HepG2 (cell line): ENCODE data around the gene DESI2. TPM values are rescaled to one million over a fixed set of nuclear protein-coding genes. Genes with fewer than 3 reads are reported as not detected.

Source experiments
- ATAC-seq: fragments of 200-7000 bp; cut with Tn5 transposase; 3 replicates; pipeline ENCODE4 v1.9.1; 2020; ENCODE audit warnings: mild to moderate bottlenecking, moderate library complexity
- BruUV-seq: library from RNA; stranded (reverse); fragments of 400-500 nt; replicated peaks from 2 replicates; lab custom pipeline; 2021; lab: Mats Ljungman, UMichigan
- CTCF ChIA-PET: fragments of 300-600 bp; formaldehyde crosslinking; extraction: SDS; loops from one replicate; lab custom pipeline; 2021; ENCODE audit warnings: low total read pairs, inconsistent platforms, low intra/inter-chr PET ratio; lab: Yijun Ruan, JAX
- POLR2A ChIA-PET: fragments of 350-600 bp; sonication (Branson Sonifier 250); formaldehyde crosslinking; loops from one replicate; lab custom pipeline; 2020; ENCODE audit warnings: antibody characterized with exemption, inconsistent platforms; lab: Yijun Ruan, JAX
- DNase-seq: peaks from one replicate; pipeline ENCODE4 v3.0.0-alpha.2; 2015; ENCODE audit warnings: low spot score
- FAIRE-seq: peaks from 3 replicates; lab custom pipeline; 2011; peaks lifted over from hg19 to GRCh38; lab: Jason Lieb, UNC
- H2AFZ ChIP-seq: one replicate; pipeline ENCODE4 v1.6.1; 2011; ENCODE audit warnings: low read length, inconsistent platforms
- H3K27ac ChIP-seq: fragments of 300-600 bp; 3 replicates; pipeline ENCODE4 v1.8.0; 2011; ENCODE audit warnings: mixed run types, mild to moderate bottlenecking, mixed read lengths, low read length, inconsistent platforms; ENCODE audit not compliant: insufficient read depth; ENCODE audit errors: extremely low read length
- H3K27me3 ChIP-seq, 2 experiments: fragments of 200-600 bp in 1 of 2; 2 replicates in 1 of 2; 3 replicates in 1 of 2; pipeline versions ENCODE4 v1.6.0 to v1.8.0; 2011; ENCODE audit warnings: low read length in 2 of 2, mild to moderate bottlenecking in 2 of 2, moderate library complexity in 2 of 2, inconsistent platforms in 1 of 2; ENCODE audit not compliant: insufficient read depth in 2 of 2, control insufficient read depth in 1 of 2
- H3K36me3 ChIP-seq, 2 experiments: fragments of 200-600 bp in 1 of 2; replicated peaks in 1 of 2; 2 replicates in 1 of 2; 3 replicates in 1 of 2; pipeline versions ENCODE4 v1.5.1 to v1.8.0; 2011; ENCODE audit warnings: low read length in 2 of 2, inconsistent platforms in 1 of 2; ENCODE audit not compliant: insufficient read depth in 2 of 2, control insufficient read depth in 1 of 2
- H3K4me1 ChIP-seq: 2 replicates; pipeline ENCODE4 v1.5.1; 2012; ENCODE audit warnings: low read length, inconsistent platforms; ENCODE audit not compliant: insufficient read depth
- H3K4me2 ChIP-seq: 2 replicates; pipeline ENCODE4 v1.6.0; 2011; ENCODE audit warnings: low read depth, low read length, inconsistent platforms
- H3K4me3 ChIP-seq, 3 experiments: fragments of 200-600 bp in 1 of 3; sonication (generic), shearing (Covaris generic) in 1 of 3; replicated peaks in 1 of 3; 2 replicates each; pipeline ENCODE4 v1.5.1; 2011 to 2016; ENCODE audit warnings: low read length in 3 of 3, inconsistent platforms in 2 of 3, low read depth in 2 of 3, mild to moderate bottlenecking in 2 of 3, control low read depth in 1 of 3, mixed read lengths in 1 of 3; ENCODE audit not compliant: insufficient read depth in 1 of 3
- H3K79me2 ChIP-seq: one replicate; pipeline ENCODE4 v1.6.1; 2011; ENCODE audit warnings: low read length, inconsistent platforms; ENCODE audit not compliant: insufficient read depth
- H3K9ac ChIP-seq: 2 replicates; pipeline ENCODE4 v1.6.0; 2011; ENCODE audit warnings: mild to moderate bottlenecking, low read depth, low read length, inconsistent platforms; ENCODE audit not compliant: insufficient read depth
- H3K9me3 ChIP-seq: 2 replicates; pipeline ENCODE4 v1.5.1; 2012; ENCODE audit warnings: mild to moderate bottlenecking, low read length
- H4K20me1 ChIP-seq: 2 replicates; pipeline ENCODE4 v1.6.0; 2011; ENCODE audit warnings: inconsistent platforms, mild to moderate bottlenecking, low read length, moderate library complexity; ENCODE audit not compliant: insufficient read depth
- CTCF ChIP-seq: sonication (generic); formaldehyde crosslinking; IDR thresholded peaks from 2 replicates; pipeline ENCODE4 v1.5.0; 2020; ENCODE audit warnings: mild to moderate bottlenecking, missing genetic modification reagents, moderate library complexity
- GABPB1 ChIP-seq: IDR thresholded peaks from 2 replicates; pipeline ENCODE4 v1.6.1; 2016; ENCODE audit warnings: mild to moderate bottlenecking, missing genetic modification reagents, moderate library complexity, missing compliant biosample characterization
- HNF4G ChIP-seq, 2 experiments: sonication (generic) in 1 of 2; formaldehyde crosslinking in 1 of 2; IDR thresholded peaks; 2 replicates each; pipeline versions ENCODE4 v1.4.0 to v1.6.1; 2011 to 2020; ENCODE audit warnings: borderline replicate concordance in 2 of 2, low read depth in 2 of 2, mild to moderate bottlenecking in 2 of 2, low read length in 1 of 2, missing genetic modification reagents in 1 of 2, moderate library complexity in 1 of 2
- MXD4 ChIP-seq: IDR thresholded peaks from 2 replicates; pipeline ENCODE4 v1.6.1; 2016; ENCODE audit warnings: mild to moderate bottlenecking, missing biosample characterization, missing genetic modification reagents
- NFIB ChIP-seq: sonication (generic); formaldehyde crosslinking; IDR thresholded peaks from 2 replicates; pipeline ENCODE4 v1.9.0; 2021; ENCODE audit warnings: missing genetic modification reagents, mild to moderate bottlenecking, borderline replicate concordance
- PRDM4 ChIP-seq: sonication (generic); formaldehyde crosslinking; IDR thresholded peaks from 2 replicates; pipeline ENCODE4 v1.9.0; 2021; ENCODE audit warnings: missing genetic modification reagents, borderline replicate concordance
- TFDP2 ChIP-seq: sonication (generic); formaldehyde crosslinking; IDR thresholded peaks from 2 replicates; pipeline ENCODE4 v1.4.0; 2020; ENCODE audit warnings: missing genetic modification reagents
- ZBTB14 ChIP-seq: sonication (generic); formaldehyde crosslinking; IDR thresholded peaks from 2 replicates; pipeline ENCODE4 v1.4.0; 2020; ENCODE audit warnings: missing genetic modification reagents
- ZNF280B ChIP-seq: sonication (generic); formaldehyde crosslinking; IDR thresholded peaks from 2 replicates; pipeline ENCODE4 v1.5.0; 2020; ENCODE audit warnings: missing genetic modification reagents, mild to moderate bottlenecking, borderline replicate concordance
- ZNF691 ChIP-seq: sonication (generic); formaldehyde crosslinking; IDR thresholded peaks from 2 replicates; pipeline ENCODE4 v1.4.0; 2020; ENCODE audit warnings: missing genetic modification reagents, low read depth, mild to moderate bottlenecking, borderline replicate concordance
- WGBS: methylation state at CpG from one replicate; pipeline ENCODE4 v1.1.6; 2017; ENCODE audit warnings: low lambda C conversion rate; 5-methylcytosine and 5-hydroxymethylcytosine counted together
- in situ Hi-C: cut with HindIII; loops from 2 replicates; pipeline ENCODE4 v1.10.0; 2017; ENCODE audit warnings: low pct_unique_long_range_greater_than_20kb; ENCODE audit not compliant: extremely low pct_ligation_motif_present
- intact Hi-C: fragments of 100-400 bp; cut with micrococcal nuclease; formaldehyde crosslinking; loops from one replicate; pipeline ENCODE4 v1.10.0; 2022; ENCODE audit not compliant: unreplicated experiment
- polyA plus RNA-seq, 8 experiments: library from polyadenylated mRNA; depleted of rRNA in 3 of 8; stranded (reverse) in 7 of 8; unstranded in 1 of 8; fragments of >200 nt; fragmentation: Illumina TruSeq in 4 of 8; extraction: Trizol in 4 of 8; gene quantifications; 2 replicates each; pipeline versions ENCODE4 v1.2.1 to v1.2.3, GENCODE V29; 2011 to 2016; ENCODE audit warnings: low read depth in 4 of 8, missing spikeins in 1 of 8, mixed read lengths in 1 of 8; ENCODE audit not compliant: insufficient read depth in 1 of 8
- total RNA-seq, 5 experiments: library from RNA; depleted of rRNA; stranded (reverse); fragments of >200 nt; fragmentation: Illumina TruSeq; extraction: Trizol; gene quantifications; 2 replicates each; pipeline ENCODE4 v1.2.3, GENCODE V29; 2016; ENCODE audit warnings: low read depth in 1 of 5

Gene DESI2
- total and polyA plus RNA-seq, 2 of the 13 experiments (the other 11 are each of a cell fraction or from before 2014, with no cell fraction given) = 23.1 to 42.2 TPM

GRCh38 chr1:244699741-244700140, 46.8 kb downstream of the DESI2 start:
- Histone ChIP-seq H3K4me3 (no peak overlapping the region), H3K9me3 (no peaks in the 10 kb centered on the region), H3K27ac (no peak overlapping the region), H3K27me3 (no peaks in the 10 kb centered on the region; a peak in 1 of 5 replicates), H3K36me3 (peaks cover 5 to 31% of the 10 kb centered on the region in 2 experiments; a peak in 4 of 5 replicates), H4K20me1 (no peaks in the 10 kb centered on the region), H3K79me2 (no peaks in the 10 kb centered on the region), H3K4me2 (no peak overlapping the region), H2AFZ (no peak overlapping the region), H3K9ac (no peak overlapping the region), H3K4me1 (no peaks in the 10 kb centered on the region)
- DNase-seq = no peak
- WGBS = 99% methylated on average over 4 of the region's 4 CpGs
- FAIRE-seq = no peak
- no peak for ATAC-seq
- in situ Hi-C loops = no loop called here
- no TSS peak for BruUV-seq
- intact Hi-C loops = no loop called here
- POLR2A ChIA-PET = no interaction called here
- CTCF ChIA-PET = no interaction called here
- no peak for TF ChIP-seq ZBTB14 (CRISPR knock-in tag)
- TF ChIP-seq MXD4 (CRISPR knock-in tag) = no peak
- no peak for TF ChIP-seq PRDM4 (CRISPR knock-in tag)
- no peak for TF ChIP-seq CTCF (CRISPR knock-in tag)
- no peak for TF ChIP-seq NFIB
- no peak for TF ChIP-seq ZNF280B (CRISPR knock-in tag)
- no peak for TF ChIP-seq HNF4G (IDR thresholded peaks at IDR 0.05; ENCODE audit: borderline replicate concordance, low read depth, low read length)
- TF ChIP-seq HNF4G (CRISPR knock-in tag; IDR thresholded peaks at IDR 0.05; ENCODE audit: borderline replicate concordance, low read depth) = no peak
- TF ChIP-seq TFDP2 = no peak
- TF ChIP-seq ZNF691 = no peak
- TF ChIP-seq GABPB1 (CRISPR knock-in tag) = no peak
